Measurements from ENCODE around the gene GRID1. TPM values are rescaled to one million over a fixed set of nuclear protein-coding genes. Genes with fewer than 3 reads are reported as not detected.

GRID1 gene
- total and polyA plus RNA-seq, 9 of the 15 experiments (the other 6 are each of a cell fraction or from before 2014, with no cell fraction given) = 0.01 to 7.2 (median 1.2) TPM

GRCh38 chr10:86340176-86340990 lies 26.2 kb downstream of the GRID1 start (continued):
- no peak for TF ChIP-seq MAFK (IDR thresholded peaks at IDR 0.05; ENCODE audit: low read length)
- TF ChIP-seq TEAD1 (CRISPR knock-in tag; IDR thresholded peaks at IDR 0.05) = no peak
- no peak for TF ChIP-seq RERE (CRISPR knock-in tag; IDR thresholded peaks at IDR 0.05; ENCODE audit: borderline replicate concordance)
- TF ChIP-seq CCNT2 (IDR thresholded peaks at IDR 0.05; ENCODE audit: borderline replicate concordance, extremely low read depth, insufficient read length, low read depth, low read length) = no peak
- TF ChIP-seq EGR1 (conservative IDR thresholded peaks at IDR 0.05) = no peak
